H1 (cell line): ENCODE results near the gene SPARC.

Experiments
- ATF2 ChIP-seq: IDR thresholded peaks from 2 replicates; pipeline ENCODE4 v1.6.1; 2012; ENCODE audit warnings: low read length, inconsistent platforms
- BCL11A ChIP-seq, 2 experiments: IDR thresholded peaks; one replicate each; pipeline ENCODE4 v1.6.1; 2011; ENCODE audit warnings: low read depth in 2 of 2, low read length in 2 of 2, mild to moderate bottlenecking in 2 of 2
- CTCF ChIP-seq, 3 experiments: IDR thresholded peaks; 1 replicate in 2 of 3; 2 replicates in 1 of 3; pipeline versions ENCODE4 v1.5.1 to v1.6.1; 2011; ENCODE audit warnings: low read length in 3 of 3, mild to moderate bottlenecking in 3 of 3, inconsistent platforms in 2 of 3, low read depth in 1 of 3, moderate library complexity in 1 of 3; ENCODE audit not compliant: insufficient read depth in 1 of 3; ENCODE audit errors: control extremely low read depth in 1 of 3
- EP300 ChIP-seq, 2 experiments: IDR thresholded peaks; 1 replicate in 1 of 2; 2 replicates in 1 of 2; pipeline ENCODE4 v1.6.1; 2011 to 2012; ENCODE audit warnings: low read depth in 2 of 2, low read length in 2 of 2, mild to moderate bottlenecking in 2 of 2, borderline replicate concordance in 1 of 2, inconsistent platforms in 1 of 2, moderate library complexity in 1 of 2
- HDAC2 ChIP-seq, 2 experiments: fragments of 300-600 bp in 1 of 2; sonication (generic) in 1 of 2; IDR thresholded peaks; 2 replicates each; pipeline ENCODE4 v1.6.1; 2011 to 2012; ENCODE audit warnings: low read depth in 2 of 2, low read length in 2 of 2, mild to moderate bottlenecking in 2 of 2, moderate library complexity in 2 of 2, borderline replicate concordance in 1 of 2, inconsistent platforms in 1 of 2
- POLR2AphosphoS5 ChIP-seq: IDR thresholded peaks from 2 replicates; pipeline ENCODE4 v1.6.1; 2011; ENCODE audit warnings: low read depth, low read length
- RFX5 ChIP-seq: IDR thresholded peaks from 2 replicates; pipeline ENCODE4 v1.6.1; 2011; ENCODE audit warnings: low read depth, low read length, improper control_type of control experiment, borderline replicate concordance
- SIX5 ChIP-seq: IDR thresholded peaks from 2 replicates; pipeline ENCODE4 v1.6.1; 2011; ENCODE audit warnings: mild to moderate bottlenecking, low read depth, low read length
- SP1 ChIP-seq: IDR thresholded peaks from 2 replicates; pipeline ENCODE4 v1.6.1; 2011; ENCODE audit warnings: low read depth, low read length
- TAF1 ChIP-seq: IDR thresholded peaks from 2 replicates; pipeline ENCODE4 v1.6.1; 2011; ENCODE audit warnings: mild to moderate bottlenecking, low read depth, low read length
- TAF7 ChIP-seq: optimal IDR thresholded peaks from 2 replicates; pipeline ENCODE3; 2011; ENCODE audit warnings: low read depth, mild to moderate bottlenecking, inconsistent platforms, low read length, moderate library complexity, borderline replicate concordance
- TEAD4 ChIP-seq: IDR thresholded peaks from 2 replicates; pipeline ENCODE4 v1.6.1; 2012; ENCODE audit warnings: low read depth, low read length, inconsistent platforms, mixed read lengths

DNA sequence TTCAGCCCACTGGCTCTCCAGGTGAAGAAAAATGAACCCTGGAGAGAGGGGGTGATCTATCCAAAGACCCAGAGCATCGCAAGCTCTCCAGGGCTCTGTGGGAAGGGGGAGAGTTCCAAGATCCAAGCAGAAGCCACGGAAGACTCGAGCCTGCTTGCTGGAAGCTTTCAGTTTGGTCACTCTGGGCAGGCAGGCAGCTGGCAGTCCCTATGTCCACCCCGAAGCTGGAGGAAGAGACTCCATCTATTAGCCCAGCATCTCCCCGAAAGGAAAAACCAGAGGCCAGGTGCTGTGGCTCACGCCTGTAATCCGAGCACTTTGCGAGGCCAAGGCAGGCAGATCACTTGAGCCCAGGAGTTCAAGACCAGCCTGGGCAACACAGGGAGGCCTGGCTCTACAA is 10.7 kb upstream of the SPARC start:
- no peak for TF ChIP-seq SP1
- TF ChIP-seq RFX5: no peak
- no peak for TF ChIP-seq CTCF (IDR thresholded peaks at IDR 0.05; ENCODE audit: control extremely low read depth in 1 of 3, insufficient read depth in 1 of 3, low read depth in 1 of 3, low read length in 3 of 3)
- TF ChIP-seq BCL11A (IDR thresholded peaks at IDR 0.05; ENCODE audit: low read depth in 2 of 2, low read length in 2 of 2): no peak
- no peak for TF ChIP-seq EP300 (IDR thresholded peaks at IDR 0.05; ENCODE audit: borderline replicate concordance in 1 of 2, low read depth in 2 of 2, low read length in 2 of 2)
- TF ChIP-seq TAF7: no peak
- TF ChIP-seq HDAC2 (IDR thresholded peaks at IDR 0.05; ENCODE audit: borderline replicate concordance in 1 of 2, low read depth in 2 of 2, low read length in 2 of 2): no peak
- TF ChIP-seq POLR2AphosphoS5: no peak
- no peak for TF ChIP-seq TAF1
- no peak for TF ChIP-seq TEAD4
- TF ChIP-seq SIX5: no peak
- TF ChIP-seq ATF2: no peak
